ENCODE results near the gene SQSTM1.

Gene SQSTM1

GRCh38 chr5:179798144-179798770 is 22.4 kb upstream of the SQSTM1 start:
- peaks cover 27% of the 10 kb centered on the region for H3K4me1 Mint-ChIP-seq
- no peaks in the 10 kb centered on the region for H3K27me3 Mint-ChIP-seq
- peaks cover 6% of the 10 kb centered on the region for H3K36me3 Mint-ChIP-seq
- H3K4me3 Mint-ChIP-seq: no peak overlapping the region
- DNase-seq (ENCODE audit: low spot score in 2 of 2) (no peak), ATAC-seq (ENCODE audit: low read depth) (no peak)
- no peaks in the 10 kb centered on the region for H3K9me3 Mint-ChIP-seq
- no peak overlapping the region for H3K27ac Mint-ChIP-seq

GRCh38 chr5:179798771-179799643 is 21.7 kb upstream of the SQSTM1 start:
- Mint-ChIP-seq H3K9me3 (no peaks in the 10 kb centered on the region), H3K36me3 (peaks cover 6% of the 10 kb centered on the region), H3K27me3 (no peaks in the 10 kb centered on the region), H3K27ac (no peak overlapping the region), H3K4me1 (peaks cover 26% of the 10 kb centered on the region), H3K4me3 (no peak overlapping the region)
- DNase-seq (ENCODE audit: low spot score in 2 of 2): no peak
- no peak for ATAC-seq (ENCODE audit: low read depth)

GRCh38 chr5:179799644-179799973 is 21.1 kb upstream of the SQSTM1 start:
- DNase-seq (ENCODE audit: low spot score in 2 of 2): no peak
- Mint-ChIP-seq H3K36me3 (peaks cover 6% of the 10 kb centered on the region), H3K9me3 (no peaks in the 10 kb centered on the region), H3K4me1 (peaks cover 26% of the 10 kb centered on the region), H3K4me3 (no peak overlapping the region), H3K27me3 (no peaks in the 10 kb centered on the region), H3K27ac (no peak overlapping the region)
- ATAC-seq (ENCODE audit: low read depth): no peak

- Mint-ChIP-seq H3K9me3 (no peaks in the 10 kb centered on the region), H3K4me1 (peaks cover 28% of the 10 kb centered on the region), H3K27me3 (no peaks in the 10 kb centered on the region), H3K27ac (no peak overlapping the region), H3K36me3 (peaks cover 6% of the 10 kb centered on the region), H3K4me3 (no peak overlapping the region)
- ATAC-seq (ENCODE audit: low read depth) (no peak), DNase-seq (ENCODE audit: low spot score in 2 of 2) (no peak)
These were observed 20.5 kb upstream of the SQSTM1 start for GRCh38 chr5:179800071-179800695.

DNA sequence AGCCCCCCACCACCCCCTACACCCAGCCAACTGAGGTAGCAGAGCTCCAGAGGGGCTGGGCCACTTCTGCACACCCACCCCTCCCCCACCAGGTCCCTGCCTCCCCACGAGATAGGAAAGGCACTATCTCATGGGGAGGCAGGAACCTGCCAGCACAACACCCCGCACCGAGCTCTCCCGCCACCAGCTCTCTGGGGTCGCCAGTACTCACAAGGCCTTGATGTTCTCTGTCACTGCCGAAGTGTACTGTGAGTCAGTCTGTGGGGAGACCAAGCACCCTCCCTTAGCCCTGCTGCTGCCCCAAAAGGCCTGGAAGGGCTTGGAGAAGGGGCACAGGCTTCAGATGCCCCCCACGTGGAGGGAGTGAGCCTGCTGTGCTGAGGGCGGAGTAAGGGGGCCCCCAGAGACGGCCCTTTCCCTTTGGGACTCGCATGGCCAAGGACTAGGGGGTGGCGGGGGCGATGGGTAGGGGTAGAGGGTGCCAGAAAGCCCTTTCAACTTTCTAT is 20.0 kb upstream of the SQSTM1 start:
- ATAC-seq (ENCODE audit: low read depth) (no peak), DNase-seq (ENCODE audit: low spot score in 2 of 2) (no peak)
- Mint-ChIP-seq H3K9me3 (no peaks in the 10 kb centered on the region), H3K27ac (no peak overlapping the region), H3K4me1 (peaks cover 31% of the 10 kb centered on the region), H3K4me3 (no peak overlapping the region), H3K36me3 (peaks cover 6% of the 10 kb centered on the region), H3K27me3 (no peaks in the 10 kb centered on the region)

- Mint-ChIP-seq H3K27me3 (no peaks in the 10 kb centered on the region), H3K27ac (peak overlapping the region; percentile 15), H3K4me1 (peaks cover 31% of the 10 kb centered on the region), H3K9me3 (no peaks in the 10 kb centered on the region), H3K36me3 (peaks cover 6% of the 10 kb centered on the region), H3K4me3 (no peak overlapping the region)
- ATAC-seq (ENCODE audit: low read depth) (peak; percentile 57), DNase-seq (ENCODE audit: low spot score in 2 of 2) (peak; percentile 84 to 87)
These were observed 19.1 kb upstream of the SQSTM1 start for GRCh38 chr5:179801304-179802206.

DNA sequence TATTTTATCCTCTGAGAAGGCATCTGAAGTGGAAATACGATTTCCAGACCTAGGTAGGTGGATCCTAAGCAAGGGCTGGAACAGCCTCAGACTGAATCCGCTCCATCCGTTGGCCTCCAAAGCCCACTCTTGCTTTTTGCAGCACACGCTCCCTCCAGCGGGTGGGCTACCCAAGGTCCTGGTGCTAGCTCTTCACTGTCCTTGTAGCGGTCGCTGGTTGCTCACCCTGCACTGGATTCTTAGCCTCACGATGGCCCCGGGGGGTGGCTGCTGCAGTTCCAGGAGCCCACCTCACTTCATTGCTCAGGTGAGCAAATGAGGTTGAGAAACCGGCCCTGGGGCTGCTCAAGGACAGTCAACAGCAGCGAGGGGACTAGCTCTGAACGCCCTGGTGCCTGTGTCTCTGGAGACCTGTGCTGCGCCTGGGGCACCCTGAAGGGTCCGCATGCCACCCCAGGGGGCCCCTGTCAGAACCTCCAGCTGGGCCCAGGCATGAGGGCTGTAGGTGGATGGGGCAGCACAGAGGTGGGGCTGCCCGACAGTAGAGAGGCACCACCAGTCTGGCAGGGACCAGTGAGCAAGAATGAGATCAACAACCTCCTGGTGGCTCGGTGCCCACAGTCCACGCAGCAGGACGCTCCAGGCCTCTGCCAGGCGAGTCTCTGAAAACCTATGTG is 18.4 kb upstream of the SQSTM1 start:
- Mint-ChIP-seq H3K9me3 (no peaks in the 10 kb centered on the region), H3K27me3 (no peaks in the 10 kb centered on the region), H3K27ac (no peak overlapping the region), H3K36me3 (peaks cover 6% of the 10 kb centered on the region), H3K4me3 (no peak overlapping the region), H3K4me1 (peaks cover 26% of the 10 kb centered on the region)
- ATAC-seq (ENCODE audit: low read depth): no peak
- no peak for DNase-seq (ENCODE audit: low spot score in 2 of 2)

- peaks cover 6% of the 10 kb centered on the region for H3K36me3 Mint-ChIP-seq
- no peak overlapping the region for H3K4me3 Mint-ChIP-seq
- no peak overlapping the region for H3K27ac Mint-ChIP-seq
- H3K4me1 Mint-ChIP-seq: peaks cover 26% of the 10 kb centered on the region
- no peak for DNase-seq (ENCODE audit: low spot score in 2 of 2)
- no peak for ATAC-seq (ENCODE audit: low read depth)
- H3K27me3 Mint-ChIP-seq: no peaks in the 10 kb centered on the region
- no peaks in the 10 kb centered on the region for H3K9me3 Mint-ChIP-seq
These were observed 17.6 kb upstream of the SQSTM1 start for GRCh38 chr5:179802950-179803562.

DNA sequence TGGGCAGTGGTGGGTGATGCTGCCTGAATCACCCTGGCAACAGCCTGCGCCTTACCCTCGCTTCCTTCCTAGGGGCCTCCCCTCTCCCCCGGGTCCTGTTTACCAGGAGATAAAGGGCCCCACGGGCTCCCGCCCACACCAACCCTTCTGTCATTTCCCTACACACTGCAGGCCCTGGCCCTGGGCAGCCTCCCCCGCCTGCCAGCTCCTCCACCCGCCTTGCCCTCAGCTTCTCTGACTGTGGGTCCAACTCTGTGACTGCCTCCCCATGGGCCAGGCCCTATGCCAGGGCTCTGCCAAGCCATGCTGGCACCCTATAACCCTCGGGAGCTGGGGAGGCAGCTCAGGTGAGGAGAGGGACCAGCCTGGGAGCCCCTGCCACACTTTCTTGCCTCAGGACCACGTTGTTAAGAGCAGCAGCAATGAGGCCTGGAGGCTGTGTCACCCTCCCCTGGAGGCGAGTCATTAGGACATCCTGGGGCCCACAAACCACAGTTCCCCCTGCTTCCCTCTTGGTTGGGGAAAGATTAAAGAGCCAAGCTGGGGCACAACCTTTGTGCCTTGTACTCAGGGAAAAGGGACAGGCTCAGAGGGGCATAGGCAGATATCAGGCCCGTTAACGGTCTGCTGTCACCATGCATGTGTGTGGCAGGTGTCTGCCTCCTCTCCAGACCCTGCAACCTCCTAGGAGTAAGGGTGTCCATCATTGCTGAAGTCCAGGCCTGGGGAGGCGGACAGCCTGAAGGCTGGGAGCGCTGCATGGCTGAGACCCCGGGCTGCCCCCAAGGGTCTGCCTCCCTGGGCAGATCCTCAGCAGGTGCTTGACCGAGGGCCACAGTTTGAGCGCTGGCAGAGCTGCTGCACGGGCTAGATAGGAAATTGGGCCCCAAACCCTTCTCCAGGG is 16.8 kb upstream of the SQSTM1 start:
- Mint-ChIP-seq H3K4me3 (peak overlapping the region; percentile 12), H3K36me3 (peaks cover 6% of the 10 kb centered on the region), H3K27ac (peak overlapping the region; percentile 88), H3K27me3 (no peaks in the 10 kb centered on the region), H3K4me1 (peaks cover 26% of the 10 kb centered on the region), H3K9me3 (no peaks in the 10 kb centered on the region)
- DNase-seq (ENCODE audit: low spot score in 2 of 2) (no peak), ATAC-seq (ENCODE audit: low read depth) (no peak)

DNA sequence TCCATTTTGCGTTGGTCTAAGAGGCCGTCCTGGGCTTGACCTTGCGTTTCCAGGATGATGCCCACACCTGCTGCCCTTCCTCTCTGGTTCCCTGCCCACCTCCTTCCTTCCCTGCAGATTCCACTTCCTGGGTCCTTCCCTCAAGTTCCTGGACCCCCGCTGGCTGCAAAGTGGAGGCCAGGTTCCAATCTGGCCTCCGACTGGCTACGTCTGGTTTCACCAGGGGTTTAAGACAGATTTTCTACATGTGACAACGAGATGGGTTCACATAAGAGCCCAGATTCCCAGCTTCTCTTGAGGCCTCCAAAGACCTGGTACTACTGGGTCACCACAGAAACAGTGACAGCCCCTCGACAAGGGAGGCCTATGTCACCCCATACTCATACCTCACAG is 16.2 kb upstream of the SQSTM1 start:
- no peak for DNase-seq (ENCODE audit: low spot score in 2 of 2)
- no peaks in the 10 kb centered on the region for H3K27me3 Mint-ChIP-seq
- H3K36me3 Mint-ChIP-seq: peaks cover 2% of the 10 kb centered on the region
- no peak for ATAC-seq (ENCODE audit: low read depth)
- peaks cover 26% of the 10 kb centered on the region for H3K4me1 Mint-ChIP-seq
- peak overlapping the region; percentile 88 for H3K27ac Mint-ChIP-seq
- H3K4me3 Mint-ChIP-seq: peak overlapping the region; percentile 90
- no peaks in the 10 kb centered on the region for H3K9me3 Mint-ChIP-seq

DNA sequence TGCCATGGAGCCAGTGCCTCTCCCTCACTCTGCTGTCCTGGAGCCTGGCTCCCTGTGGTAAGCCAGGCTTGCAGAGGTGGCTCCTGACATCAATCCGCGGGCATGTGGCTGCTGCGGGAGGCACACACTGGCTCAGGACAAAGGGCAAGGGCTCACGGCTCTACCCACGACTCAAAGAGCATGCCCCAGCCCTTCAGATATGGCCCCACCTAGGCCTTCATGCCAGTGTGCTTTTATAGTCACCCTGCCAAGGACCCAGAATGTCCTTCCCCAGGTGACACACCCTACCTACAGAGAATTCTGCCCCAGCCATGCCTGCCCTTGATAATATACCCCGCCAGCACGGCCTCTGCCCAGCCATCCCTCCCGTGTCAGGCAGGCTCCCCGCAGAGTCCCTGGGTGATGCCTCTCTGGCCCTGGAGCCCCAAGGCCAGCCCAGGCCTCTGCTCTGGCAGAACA is 15.6 kb upstream of the SQSTM1 start:
- Mint-ChIP-seq H3K27ac (peak overlapping the region; percentile 88), H3K9me3 (no peaks in the 10 kb centered on the region), H3K36me3 (peaks cover 2% of the 10 kb centered on the region), H3K27me3 (no peaks in the 10 kb centered on the region), H3K4me3 (peak overlapping the region; percentile 90), H3K4me1 (peaks cover 26% of the 10 kb centered on the region)
- ATAC-seq (ENCODE audit: low read depth) (no peak), DNase-seq (ENCODE audit: low spot score in 2 of 2) (no peak)

Measured in memory B cell (primary cell).